HG02588 (cell line): ENCODE data around the gene SETD7.

ENCODE experiments used
- ATAC-seq: cut with Tn5 transposase; IDR thresholded peaks from one replicate; pipeline ENCODE4 v1.9.1; 2021; ENCODE audit warnings: mild to moderate bottlenecking, moderate library complexity; ENCODE audit not compliant: unreplicated experiment

Gene SETD7

GRCh38 chr4:139552517-139553307, 3.3 kb downstream of the SETD7 start:
- no peak for ATAC-seq

- ATAC-seq, result no peak
Measured at GRCh38 chr4:139550724-139551429, 5.1 kb downstream of the SETD7 start.

GRCh38 chr4:139547979-139548378, 8.0 kb downstream of the SETD7 start:
- no peak for ATAC-seq

GRCh38 chr4:139540632-139541031, 15.4 kb downstream of the SETD7 start:
- ATAC-seq, result no peak

- ATAC-seq, result no peak
Measured at GRCh38 chr4:139540161-139540560, 15.9 kb downstream of the SETD7 start.

- no peak for ATAC-seq
Measured at GRCh38 chr4:139537292-139537691, 18.7 kb downstream of the SETD7 start.

- ATAC-seq, result no peak
Measured at GRCh38 chr4:139535871-139536234, 20.2 kb downstream of the SETD7 start.

GRCh38 chr4:139535228-139535870, 20.7 kb downstream of the SETD7 start:
- ATAC-seq, result no peak

GRCh38 chr4:139534287-139534950, 21.6 kb downstream of the SETD7 start:
- no peak for ATAC-seq

- ATAC-seq, result no peak
Measured at GRCh38 chr4:139533511-139533910, 22.5 kb downstream of the SETD7 start.

- no peak for ATAC-seq
Measured at GRCh38 chr4:139532947-139533346, 23.1 kb downstream of the SETD7 start.

GRCh38 chr4:139530833-139531427, 25.1 kb downstream of the SETD7 start:
- no peak for ATAC-seq

- no peak for ATAC-seq
Measured at GRCh38 chr4:139528377-139529005, 27.5 kb downstream of the SETD7 start.

GRCh38 chr4:139526928-139527327, 29.1 kb downstream of the SETD7 start:
- no peak for ATAC-seq

- no peak for ATAC-seq
Measured at GRCh38 chr4:139525414-139525813, 30.6 kb downstream of the SETD7 start.

GRCh38 chr4:139524062-139524631, 31.9 kb downstream of the SETD7 start:
- ATAC-seq, result no peak

- ATAC-seq, result no peak
Measured at GRCh38 chr4:139523076-139523475, 32.9 kb downstream of the SETD7 start.

GRCh38 chr4:139522457-139522856, 33.6 kb downstream of the SETD7 start:
- no peak for ATAC-seq

- ATAC-seq, result no peak
Measured at GRCh38 chr4:139521754-139522401, 34.1 kb downstream of the SETD7 start.

- ATAC-seq, result no peak
Measured at GRCh38 chr4:139515531-139515958, 40.5 kb downstream of the SETD7 start.
